Left renal pelvis (tissue), 4 donors: ENCODE data around the gene CRCP. TPM values are rescaled to one million over a fixed set of nuclear protein-coding genes. Genes with fewer than 3 reads are reported as not detected.
"Not testable (repeated sequence)": the region's sequence is repeated elsewhere in the genome, so short reads cannot be mapped to it uniquely, and the experiment has no call there.

Source experiments
- DNase-seq, 4 donors: peaks; one replicate each; pipeline ENCODE4 v3.0.0-alpha.2; 2013; ENCODE audit warnings: low read depth in 4 of 4, low spot score in 3 of 4
- polyA plus RNA-seq, 4 donors: library from polyadenylated mRNA; unstranded; fragments of 120-200 nt; gene quantifications; one replicate each; pipeline ENCODE4 v1.2.1, GENCODE V29; 2013; ENCODE audit not compliant: insufficient read length in 4 of 4

Gene CRCP
- polyA plus RNA-seq, result 10 to 100 TPM; 21.7 to 33.5 (median 27.1) TPM

DNA sequence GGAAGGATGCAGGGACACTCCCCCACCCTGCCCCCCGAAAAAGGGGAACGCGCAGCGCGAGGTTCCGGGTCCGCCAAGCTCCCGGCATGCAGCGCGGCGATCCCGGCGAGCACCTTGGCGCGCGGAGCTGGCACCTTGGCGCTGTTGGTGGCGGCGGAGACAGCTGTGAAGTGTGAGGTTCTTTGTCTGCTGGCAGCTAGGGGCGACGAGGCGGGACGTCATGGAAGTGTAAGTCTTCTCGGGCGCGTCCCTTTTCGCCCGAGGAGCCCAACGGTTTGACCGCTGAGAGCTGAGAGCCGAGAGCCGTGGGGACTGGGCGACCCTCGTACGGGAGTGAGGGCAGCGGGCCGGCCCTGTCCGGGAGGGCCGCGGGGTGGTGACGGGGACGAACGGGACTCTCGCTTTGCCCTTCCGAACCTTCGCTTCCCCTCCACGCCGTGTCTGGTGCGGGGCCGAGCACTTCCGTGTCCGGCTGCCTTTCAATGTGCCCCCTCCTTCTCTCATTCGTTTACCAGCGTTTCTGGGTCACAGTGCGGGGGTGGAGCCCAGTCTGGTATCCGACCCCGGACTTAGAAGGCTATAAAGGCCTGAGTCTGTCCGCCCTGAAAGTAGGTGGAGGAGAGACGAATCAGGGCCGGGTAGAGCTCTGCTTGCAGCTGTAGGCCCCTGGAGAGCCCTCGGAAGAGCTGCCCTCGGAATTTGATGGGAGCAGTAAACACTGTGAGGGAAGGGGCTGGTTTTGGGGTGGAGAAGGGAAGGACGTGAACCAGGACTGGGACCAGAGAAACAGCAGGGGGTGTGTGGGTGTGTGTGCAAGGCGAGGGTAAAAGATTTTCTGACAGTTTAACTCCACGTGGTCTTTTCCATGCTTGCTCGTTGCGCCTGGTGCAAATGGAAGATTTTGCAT lies at the start of gene CRCP:
TSS of gene CRCP (plus strand) at position 105 of the 907 bp plus-strand sequence. CDS start at position 221, 116 bp downstream.
- peak; percentile 62 to 68 (median 63) for DNase-seq

DNA sequence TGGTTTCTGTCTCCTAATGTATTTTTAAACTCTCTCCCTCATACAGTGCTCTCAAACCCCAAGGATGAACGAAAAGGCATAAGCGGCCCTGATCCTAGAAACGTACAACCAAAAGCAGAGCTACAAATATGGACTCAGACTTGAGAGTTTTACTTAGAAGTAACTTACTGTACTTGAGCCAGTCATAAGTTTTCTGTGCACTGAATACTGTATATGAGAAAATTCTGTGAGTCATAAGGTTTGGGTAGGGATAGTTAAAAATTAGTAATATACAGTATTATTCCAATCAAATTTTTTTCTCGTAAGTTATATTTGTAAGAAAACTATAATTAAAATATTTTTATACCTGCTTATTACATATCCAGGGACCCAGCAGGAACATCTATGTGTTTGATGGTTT lies 44.9 kb upstream of the CRCP start:
- DNase-seq, result no peak

DNA sequence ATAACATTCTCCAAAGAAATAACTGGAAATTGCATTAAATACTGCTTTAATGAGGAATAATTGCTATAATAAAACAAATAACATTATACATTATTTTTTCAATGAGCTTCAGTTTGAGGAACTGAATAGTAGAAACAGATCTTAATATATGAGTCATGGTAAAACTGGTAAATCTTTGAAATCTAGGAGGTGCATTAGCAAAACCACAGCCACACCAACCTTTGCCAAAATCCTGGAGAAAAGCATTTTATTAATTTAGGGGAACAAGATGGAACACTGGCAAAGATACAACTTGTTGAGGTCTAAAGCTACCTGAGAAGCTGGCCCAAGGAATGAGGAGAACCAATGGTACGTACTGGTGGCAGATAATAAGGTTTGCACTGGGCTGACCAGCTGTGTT lies 44.4 kb upstream of the CRCP start:
- no peak for DNase-seq

DNA sequence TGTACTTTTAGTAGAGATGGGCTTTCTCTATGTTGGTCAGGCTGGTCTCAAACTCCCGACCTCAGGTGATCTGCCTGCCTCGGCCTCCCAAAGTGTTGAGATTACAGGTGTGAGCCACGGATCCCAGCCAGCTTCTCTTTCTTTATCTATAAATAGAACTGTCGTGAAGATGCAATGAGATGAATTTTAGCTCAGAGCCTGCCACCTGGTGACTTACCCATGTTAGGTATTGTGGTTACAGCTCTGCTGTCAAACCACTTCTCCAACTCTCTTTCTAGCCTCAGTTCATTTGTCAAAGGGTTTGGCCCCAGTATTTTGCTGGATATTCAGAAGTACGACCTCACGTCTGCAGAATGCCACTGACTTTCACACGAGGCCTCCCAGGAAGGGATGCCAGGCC lies 42.4 kb upstream of the CRCP start:
- DNase-seq, result not testable (repeated sequence)

DNA sequence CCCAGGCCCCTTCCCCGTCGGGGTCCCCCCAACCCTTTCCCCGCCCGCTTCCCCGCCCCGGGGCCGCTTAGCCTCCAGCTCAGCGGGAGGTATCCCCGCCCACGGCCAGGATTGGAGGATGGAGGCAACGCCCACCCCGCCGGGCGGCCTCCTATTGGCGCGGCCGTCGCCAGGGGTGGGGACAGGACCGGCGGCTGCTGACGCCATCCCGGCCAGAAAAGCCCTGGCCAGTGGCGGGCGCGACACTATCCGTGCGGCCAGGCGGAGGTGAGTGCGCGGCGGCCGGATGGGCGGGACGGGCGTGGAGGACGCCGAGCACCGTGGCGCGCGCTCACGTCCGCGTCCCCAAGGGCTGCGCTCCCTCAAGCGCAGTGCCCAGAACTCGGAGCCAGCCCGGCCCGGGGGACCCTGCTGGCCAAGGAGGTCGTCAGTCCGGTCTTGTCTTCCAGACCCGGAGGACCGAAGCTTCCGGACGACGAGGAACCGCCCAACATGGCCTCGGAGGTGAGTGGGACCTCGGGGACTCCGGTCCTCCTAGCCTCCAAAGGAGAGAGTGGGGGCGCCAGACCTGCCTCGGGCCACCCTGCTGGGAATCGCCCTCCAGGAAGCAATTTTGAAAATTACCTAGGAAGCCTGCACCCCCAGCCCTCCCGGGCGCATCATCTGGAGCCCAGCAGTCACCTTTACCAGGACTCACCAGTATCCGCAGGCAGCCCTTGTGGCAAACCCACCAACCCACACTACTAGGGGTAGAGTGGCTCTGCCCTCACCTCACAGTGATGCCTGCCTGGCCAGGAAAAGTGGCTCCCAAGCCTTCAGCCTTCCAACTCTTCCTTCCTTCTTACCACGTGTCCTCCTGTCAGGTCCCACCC lies 38.8 kb upstream of the CRCP start, which contains the start of gene ASL:
TSS of gene ASL (plus strand) at position 230 of the 872 bp plus-strand sequence. CDS start at position 493, 263 bp downstream.
- DNase-seq, result peak; percentile 78 to 89 (median 83)

DNA sequence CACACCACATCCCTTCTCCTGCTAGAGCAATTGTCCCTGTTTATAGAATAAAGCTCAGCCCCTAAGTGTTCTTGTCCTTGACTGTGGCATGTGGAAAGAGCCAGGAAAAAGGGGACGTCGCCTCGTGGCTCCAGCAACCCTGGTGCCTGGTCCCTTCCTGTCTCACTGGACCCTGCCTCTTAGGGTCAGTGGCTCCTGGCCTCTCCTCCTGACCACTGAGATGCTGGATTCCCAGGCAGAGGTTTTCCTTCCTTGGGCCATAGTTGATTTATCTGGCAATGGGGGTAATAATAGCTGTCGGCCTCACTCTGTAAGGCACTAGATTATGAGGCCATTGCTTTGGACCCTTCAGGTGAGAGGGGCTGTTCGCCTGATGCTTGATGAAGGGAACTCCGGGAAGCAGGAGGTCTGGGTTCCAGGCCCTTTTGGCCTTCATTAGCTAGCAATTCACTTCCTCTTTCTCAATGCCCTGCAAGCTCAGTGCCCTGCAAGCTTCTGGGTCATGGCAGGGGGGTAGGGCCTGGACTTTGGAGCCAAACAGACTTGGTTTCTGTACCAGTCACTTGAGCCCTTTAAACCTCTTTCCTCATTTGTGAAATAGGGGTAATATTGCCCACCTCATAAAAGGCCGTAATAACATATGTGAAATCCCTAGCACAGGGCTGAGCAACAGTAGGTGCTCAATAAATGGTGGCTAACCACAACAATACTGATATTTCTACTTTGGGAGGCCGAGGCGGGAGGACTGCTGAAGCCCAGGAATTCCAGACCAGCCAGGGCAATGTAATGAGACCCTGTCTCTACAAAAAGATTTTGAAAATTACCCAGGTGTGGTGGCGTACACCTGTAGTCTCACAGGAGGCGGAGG lies 38.0 kb upstream of the CRCP start:
- DNase-seq, result no peak

DNA sequence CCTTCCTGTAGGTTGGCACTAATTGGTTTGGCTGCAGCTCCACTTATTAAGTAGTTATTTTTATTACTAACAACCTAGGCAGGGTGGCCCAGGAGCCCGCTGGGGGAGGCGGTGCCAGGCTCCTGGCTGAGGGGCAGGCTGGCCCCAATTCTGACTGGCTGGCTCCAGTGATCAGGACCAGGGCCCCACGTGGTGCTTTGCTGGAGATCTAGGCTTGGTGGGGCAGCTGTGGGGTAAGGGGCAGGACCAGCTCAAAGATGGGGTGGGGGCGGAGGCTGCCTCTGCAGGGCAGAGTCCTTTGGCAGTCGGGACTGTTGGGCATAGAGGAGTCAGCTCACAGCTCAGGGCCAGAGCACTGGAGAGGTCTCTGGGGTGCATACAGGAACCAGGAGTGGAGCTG lies 36.6 kb upstream of the CRCP start:
- DNase-seq, result no peak

DNA sequence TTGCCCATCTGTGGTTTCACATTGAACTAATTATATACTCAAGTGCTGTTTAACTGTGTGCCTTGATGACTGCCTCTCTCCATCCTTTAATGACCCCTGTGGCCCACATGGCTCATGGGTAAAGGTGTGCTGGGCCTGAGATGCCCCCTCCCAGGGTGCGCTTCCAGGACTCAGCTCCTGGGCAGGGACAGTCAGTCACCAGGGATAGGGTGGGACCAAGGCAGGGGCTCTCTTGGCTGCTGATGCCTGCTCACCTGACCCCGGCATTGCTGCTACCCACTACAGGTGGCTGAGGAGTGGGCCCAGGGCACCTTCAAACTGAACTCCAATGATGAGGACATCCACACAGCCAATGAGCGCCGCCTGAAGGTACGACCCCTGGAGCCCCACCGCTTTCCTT lies 32.6 kb upstream of the CRCP start:
- DNase-seq, result no peak

DNA sequence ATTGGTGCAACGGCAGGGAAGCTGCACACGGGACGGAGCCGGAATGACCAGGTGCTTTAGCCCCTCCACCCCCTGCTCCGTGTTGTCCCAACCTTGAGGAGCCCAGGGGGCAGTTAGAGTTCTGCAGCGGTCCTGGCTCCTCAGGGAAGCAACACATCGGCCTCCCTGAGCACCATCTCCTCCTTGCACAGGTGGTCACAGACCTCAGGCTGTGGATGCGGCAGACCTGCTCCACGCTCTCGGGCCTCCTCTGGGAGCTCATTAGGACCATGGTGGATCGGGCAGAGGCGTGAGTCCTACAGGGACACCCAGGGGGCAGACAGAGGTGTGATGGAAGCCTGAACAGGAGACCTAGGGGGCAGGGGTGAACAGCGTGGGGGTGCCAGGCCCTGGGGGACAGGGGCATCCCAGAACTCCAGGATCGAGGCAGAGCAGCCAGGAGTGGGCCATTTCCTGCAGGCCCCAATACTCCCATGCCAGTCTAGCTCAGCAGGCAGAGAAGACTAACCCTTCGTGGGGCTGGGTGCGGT lies 31.7 kb upstream of the CRCP start:
- DNase-seq, result no peak

DNA sequence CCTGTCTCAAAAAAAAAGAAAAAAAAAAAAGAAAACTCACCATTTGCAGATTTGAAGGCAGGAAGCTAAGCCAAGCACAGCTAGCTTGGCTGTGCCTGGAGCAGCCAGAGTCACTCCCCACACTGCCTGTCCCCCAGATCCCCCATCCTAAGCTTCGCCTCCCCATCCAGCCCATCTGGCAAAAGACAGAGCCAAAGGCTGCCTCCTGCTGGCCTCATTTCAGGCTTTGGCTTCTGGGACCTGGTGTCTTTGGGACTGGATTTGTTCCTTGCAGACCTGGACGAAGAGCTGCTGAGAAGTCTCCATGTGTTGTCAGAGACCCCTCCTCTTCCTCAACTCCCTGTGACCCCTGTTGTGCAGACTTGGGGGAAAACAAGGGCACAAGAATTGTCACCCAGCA lies 31.0 kb upstream of the CRCP start:
- DNase-seq, result no peak

DNA sequence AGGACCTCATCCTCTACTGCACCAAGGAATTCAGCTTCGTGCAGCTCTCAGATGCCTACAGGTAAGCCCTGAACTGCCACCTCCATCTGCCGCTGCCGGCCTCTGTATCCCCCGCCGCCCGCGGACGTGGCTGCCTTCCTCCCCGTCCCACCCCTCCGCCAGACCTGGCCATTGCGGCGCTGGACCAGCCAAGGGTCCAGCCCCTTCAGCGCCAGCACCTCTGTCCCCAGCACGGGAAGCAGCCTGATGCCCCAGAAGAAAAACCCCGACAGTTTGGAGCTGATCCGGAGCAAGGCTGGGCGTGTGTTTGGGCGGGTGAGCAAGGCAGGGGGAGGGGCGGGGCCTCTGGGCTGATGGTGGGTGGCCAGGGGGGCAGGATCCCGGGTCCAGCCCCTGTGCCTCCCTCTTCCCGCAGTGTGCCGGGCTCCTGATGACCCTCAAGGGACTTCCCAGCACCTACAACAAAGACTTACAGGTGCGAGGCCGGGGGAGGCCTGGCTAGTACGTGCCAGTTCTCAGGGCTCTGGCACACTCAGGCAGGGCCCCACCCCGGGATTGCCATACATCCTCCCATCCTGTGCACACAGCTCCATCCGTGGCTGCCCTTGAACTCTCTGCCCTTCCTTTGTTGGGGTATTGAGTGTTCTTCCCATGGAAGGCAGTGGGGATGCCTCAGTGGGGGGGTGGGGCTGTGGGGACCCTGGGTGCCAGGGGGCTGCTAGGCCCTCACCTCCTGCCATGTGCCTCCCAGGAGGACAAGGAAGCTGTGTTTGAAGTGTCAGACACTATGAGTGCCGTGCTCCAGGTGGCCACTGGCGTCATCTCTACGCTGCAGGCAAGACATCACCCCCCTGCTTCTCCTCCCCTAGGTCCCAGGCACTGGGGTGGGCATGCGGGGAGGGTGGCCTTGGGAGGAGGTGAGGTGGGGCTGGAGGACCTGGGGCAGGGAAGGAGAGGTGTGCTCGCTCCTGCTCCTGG lies 25.5 kb upstream of the CRCP start:
- no peak for DNase-seq

DNA sequence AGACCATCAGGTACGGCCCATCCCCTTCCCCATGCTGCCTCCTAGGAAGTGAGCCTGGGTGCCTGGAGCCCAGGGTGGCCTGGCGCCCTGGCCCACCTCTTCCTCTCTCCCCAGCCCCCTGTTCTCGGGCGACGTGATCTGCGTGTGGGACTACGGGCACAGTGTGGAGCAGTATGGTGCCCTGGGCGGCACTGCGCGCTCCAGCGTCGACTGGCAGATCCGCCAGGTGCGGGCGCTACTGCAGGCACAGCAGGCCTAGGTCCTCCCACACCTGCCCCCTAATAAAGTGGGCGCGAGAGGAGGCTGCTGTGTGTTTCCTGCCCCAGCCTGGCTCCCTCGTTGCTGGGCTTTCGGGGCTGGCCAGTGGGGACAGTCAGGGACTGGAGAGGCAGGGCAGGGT lies 22.0 kb upstream of the CRCP start:
- DNase-seq, result no peak

DNA sequence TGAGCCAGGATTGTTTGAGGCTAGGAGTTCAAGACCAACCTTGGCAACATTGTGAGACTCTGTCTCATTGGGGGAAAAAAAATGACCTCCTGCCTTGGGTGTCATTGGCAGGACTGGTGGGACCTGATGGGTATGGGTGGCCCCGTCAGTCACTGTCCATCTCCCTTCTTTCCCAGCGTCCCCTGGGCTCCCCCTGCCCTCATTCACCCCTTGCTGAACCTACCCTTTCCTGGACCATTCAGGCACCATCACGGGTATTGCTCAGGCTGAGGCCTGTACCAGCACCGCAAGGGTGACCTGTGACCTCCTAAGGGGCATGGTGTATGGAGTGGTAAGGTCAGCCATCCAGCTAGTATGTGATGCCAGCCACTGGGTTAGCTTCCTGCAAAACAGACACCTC lies 19.6 kb upstream of the CRCP start:
- no peak for DNase-seq

DNA sequence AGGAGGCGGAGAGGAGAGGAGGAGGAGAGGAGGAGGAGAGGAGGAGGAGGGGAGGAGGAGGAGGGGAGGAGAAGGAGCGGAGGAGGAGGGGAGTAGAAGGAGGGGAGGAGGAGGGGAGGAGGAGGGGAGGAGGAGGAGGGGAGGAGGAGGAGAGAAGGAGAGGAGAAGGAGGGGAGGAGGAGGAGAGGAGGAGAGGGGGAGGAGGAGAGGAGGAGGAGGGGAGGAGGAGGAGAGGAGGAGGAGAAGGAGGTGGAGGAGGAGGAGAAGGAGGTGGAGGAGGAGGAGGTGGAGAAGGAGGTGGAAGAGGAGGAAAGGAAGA lies 15.5 kb upstream of the CRCP start:
- DNase-seq, result no peak

DNA sequence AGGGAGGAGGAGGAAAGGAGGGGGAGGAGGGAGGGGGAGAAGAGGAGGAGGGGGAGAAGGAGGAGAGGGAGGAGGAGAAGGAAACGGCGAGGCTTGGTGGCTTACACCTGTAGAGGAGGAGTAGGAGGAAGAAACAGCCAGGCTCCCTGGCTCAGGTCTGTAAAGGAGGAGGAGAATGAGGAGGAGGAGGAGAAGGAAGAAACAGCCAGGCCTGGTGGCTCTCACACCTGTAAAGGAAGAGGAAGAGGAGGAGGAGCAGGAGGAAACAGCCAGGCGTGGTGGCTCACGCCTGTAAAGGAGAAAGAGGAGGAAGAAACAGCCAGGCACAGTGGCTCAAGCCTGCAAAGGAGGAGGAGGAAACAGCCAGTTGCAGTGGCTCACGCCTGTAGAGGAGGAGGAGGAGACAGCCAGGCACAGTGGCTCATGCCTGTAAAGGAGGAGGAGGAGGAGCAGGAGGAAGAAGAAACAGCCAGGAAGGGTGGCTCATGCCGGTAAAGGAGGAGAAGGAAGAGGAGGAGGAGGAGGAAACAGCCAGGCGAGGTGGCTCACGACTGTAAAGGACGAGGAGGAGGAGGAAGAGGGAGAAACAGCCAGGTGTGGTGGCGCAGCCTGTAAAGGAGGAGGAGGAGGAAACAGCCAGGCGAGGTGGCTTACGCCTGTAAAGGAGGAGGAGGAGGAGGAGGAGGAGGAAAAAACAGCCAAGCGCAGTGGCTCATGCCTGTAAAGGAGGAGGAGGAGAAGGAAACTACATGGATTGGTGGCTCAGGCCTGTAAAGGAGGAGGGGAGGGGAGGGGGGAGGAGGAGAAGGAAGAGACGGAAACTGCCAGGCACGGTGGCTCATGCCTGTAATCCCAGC lies 14.9 kb upstream of the CRCP start:
- peak; percentile 68 to 74 (median 72) for DNase-seq

DNA sequence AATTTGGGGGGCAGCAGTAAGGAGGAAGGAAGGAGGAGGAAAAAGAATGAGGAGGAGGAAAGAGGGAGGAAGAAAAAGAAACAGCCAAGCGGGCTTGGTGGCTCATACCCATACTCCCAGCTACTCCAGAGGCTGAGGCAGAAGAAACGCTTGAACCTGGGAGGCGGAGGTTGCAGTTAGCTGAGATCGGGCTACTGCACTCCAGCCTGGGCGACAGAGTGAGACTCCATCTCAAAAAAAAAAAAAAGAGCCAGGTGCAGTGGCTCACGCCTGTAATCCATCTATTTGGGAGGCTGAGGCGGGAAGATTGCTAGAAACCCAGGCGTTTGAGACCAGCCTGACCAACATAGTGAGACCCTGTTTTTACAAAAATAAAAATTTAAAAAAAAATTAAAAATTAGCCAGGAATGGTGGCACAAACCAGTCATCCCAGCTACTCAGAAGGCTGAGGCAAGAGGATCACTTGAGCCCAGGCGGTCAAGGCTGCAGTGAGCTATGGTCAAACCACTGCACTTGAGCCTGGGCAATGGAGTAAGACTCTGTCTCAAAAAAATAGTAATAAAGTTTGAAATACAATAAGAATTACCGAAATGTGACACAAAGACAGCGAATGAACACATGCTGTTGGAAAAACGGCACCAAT lies 14.1 kb upstream of the CRCP start:
- DNase-seq, result no peak

DNA sequence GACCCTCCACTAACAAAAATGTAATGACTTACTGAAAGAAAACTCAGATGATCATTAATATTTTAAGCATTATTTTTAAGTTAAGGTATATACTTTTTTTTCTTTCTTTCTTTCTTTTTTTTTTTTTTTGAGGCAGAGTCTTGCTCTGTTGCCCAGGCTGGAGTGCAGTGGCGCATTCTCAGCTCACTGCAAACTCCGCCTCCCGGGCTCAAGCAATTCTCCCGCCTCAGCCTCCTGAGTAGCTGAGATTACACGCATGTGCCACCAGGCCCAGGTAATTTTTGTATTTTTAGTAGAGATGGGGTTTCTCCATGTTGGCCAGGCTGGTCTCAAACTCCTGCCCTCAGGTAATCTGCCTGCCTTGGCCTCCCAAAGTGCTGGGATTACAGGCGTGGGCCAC lies 12.5 kb upstream of the CRCP start:
- not testable (repeated sequence) for DNase-seq

DNA sequence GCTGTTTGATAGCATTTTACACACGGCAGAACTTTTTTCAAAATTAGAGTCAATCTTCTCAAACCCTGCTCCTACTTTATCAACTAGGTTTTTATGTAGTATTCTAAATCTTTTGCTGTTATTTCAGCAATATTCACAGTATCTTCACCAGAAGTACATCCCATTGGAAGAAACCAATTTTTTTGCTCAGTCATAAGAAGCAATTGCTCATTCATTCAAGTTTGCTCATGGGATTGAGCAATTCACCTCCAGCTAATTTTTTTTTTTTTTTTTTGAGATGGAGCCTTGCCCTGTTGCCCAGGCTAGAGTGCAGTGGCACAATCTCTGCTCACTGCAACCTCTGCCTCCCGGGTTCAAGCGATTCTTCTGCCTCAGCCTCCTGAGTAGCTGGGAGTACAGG lies 10.7 kb upstream of the CRCP start:
- not testable (repeated sequence) for DNase-seq
